T-helper 22 cell (primary cell): ENCODE measurements around the gene MARS1.
A peak's percentile ranks its signal among the peaks of the same experiment; 100 is the strongest.

Experiments
- DNase-seq: peaks from one replicate; pipeline ENCODE4 v3.0.0-alpha.2; 2020; ENCODE audit warnings: low read depth

Gene MARS1

GRCh38 chr12:57531836-57532235 lies 44.0 kb downstream of the MARS1 start:
- DNase-seq: no peak

GRCh38 chr12:57533108-57533507 lies 45.2 kb downstream of the MARS1 start:
- no peak for DNase-seq

- no peak for DNase-seq
Measured at GRCh38 chr12:57534250-57534649, 46.4 kb downstream of the MARS1 start.

- DNase-seq: no peak
Measured at GRCh38 chr12:57534991-57535543, 47.2 kb downstream of the MARS1 start.

- no peak for DNase-seq
Measured at GRCh38 chr12:57535764-57536596, 48.1 kb downstream of the MARS1 start.

- no peak for DNase-seq
Measured at GRCh38 chr12:57536597-57536942, 48.7 kb downstream of the MARS1 start.

- no peak for DNase-seq
Measured at GRCh38 chr12:57539134-57539768, 51.4 kb downstream of the MARS1 start.

GRCh38 chr12:57541001-57541400 lies 53.1 kb downstream of the MARS1 start:
- DNase-seq: no peak

- no peak for DNase-seq
Measured at GRCh38 chr12:57541717-57542116, 53.8 kb downstream of the MARS1 start.

- no peak for DNase-seq
Measured at GRCh38 chr12:57543581-57543980, 55.7 kb downstream of the MARS1 start.

- no peak for DNase-seq
Measured at GRCh38 chr12:57545809-57546437, 58.1 kb downstream of the MARS1 start.

GRCh38 chr12:57546438-57547287 lies 58.8 kb downstream of the MARS1 start, which contains the start of gene DCTN2:
TSS of gene DCTN2 (minus strand) at chr12:57547192. CDS start at chr12:57547063, 129 bp downstream.
- DNase-seq: peak; percentile 92

- no peak for DNase-seq
Measured at GRCh38 chr12:57547288-57548012, 59.6 kb downstream of the MARS1 start.

GRCh38 chr12:57548013-57548315 lies 60.1 kb downstream of the MARS1 start:
- DNase-seq: no peak

GRCh38 chr12:57548488-57548887 lies 60.6 kb downstream of the MARS1 start:
- DNase-seq: no peak

GRCh38 chr12:57549203-57549908 lies 61.5 kb downstream of the MARS1 start:
- no peak for DNase-seq

GRCh38 chr12:57549909-57550640 lies 62.2 kb downstream of the MARS1 start, which contains the start of gene KIF5A:
TSS of gene KIF5A (plus strand) at chr12:57550044. CDS start at chr12:57550272, 228 bp downstream.
- DNase-seq: peak; percentile 27

- no peak for DNase-seq
Measured at GRCh38 chr12:57550641-57551549, 63.0 kb downstream of the MARS1 start.
